ENCODE measurements around the gene PNPLA1.
A peak's percentile ranks its signal among the peaks of the same experiment; 100 is the strongest.

The PNPLA1 gene

GRCh38 chr6:36263390-36264000 is 6.4 kb upstream of the PNPLA1 start:
- no peak for DNase-seq (ENCODE audit: low read depth)
- no peak overlapping the region for H3K4me3 ChIP-seq (ENCODE audit: low read length)
- TF ChIP-seq, protein P1, sequence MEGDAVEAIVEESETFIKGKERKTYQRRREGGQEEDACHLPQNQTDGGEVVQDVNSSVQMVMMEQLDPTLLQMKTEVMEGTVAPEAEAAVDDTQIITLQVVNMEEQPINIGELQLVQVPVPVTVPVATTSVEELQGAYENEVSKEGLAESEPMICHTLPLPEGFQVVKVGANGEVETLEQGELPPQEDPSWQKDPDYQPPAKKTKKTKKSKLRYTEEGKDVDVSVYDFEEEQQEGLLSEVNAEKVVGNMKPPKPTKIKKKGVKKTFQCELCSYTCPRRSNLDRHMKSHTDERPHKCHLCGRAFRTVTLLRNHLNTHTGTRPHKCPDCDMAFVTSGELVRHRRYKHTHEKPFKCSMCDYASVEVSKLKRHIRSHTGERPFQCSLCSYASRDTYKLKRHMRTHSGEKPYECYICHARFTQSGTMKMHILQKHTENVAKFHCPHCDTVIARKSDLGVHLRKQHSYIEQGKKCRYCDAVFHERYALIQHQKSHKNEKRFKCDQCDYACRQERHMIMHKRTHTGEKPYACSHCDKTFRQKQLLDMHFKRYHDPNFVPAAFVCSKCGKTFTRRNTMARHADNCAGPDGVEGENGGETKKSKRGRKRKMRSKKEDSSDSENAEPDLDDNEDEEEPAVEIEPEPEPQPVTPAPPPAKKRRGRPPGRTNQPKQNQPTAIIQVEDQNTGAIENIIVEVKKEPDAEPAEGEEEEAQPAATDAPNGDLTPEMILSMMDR (IDR thresholded peaks at IDR 0.05; ENCODE audit: insufficient read depth, low read depth, low read length, missing control alignments) = no peak

- no peak for DNase-seq (ENCODE audit: low read depth)
- TF ChIP-seq, protein P1 (IDR thresholded peaks at IDR 0.05; ENCODE audit: insufficient read depth, low read depth, low read length, missing control alignments) = no peak
Measured at GRCh38 chr6:36265744-36266143, 4.1 kb upstream of the PNPLA1 start.

GRCh38 chr6:36266913-36267644 is 2.8 kb upstream of the PNPLA1 start:
- TF ChIP-seq, protein P1 (IDR thresholded peaks at IDR 0.05; ENCODE audit: insufficient read depth, low read depth, low read length, missing control alignments) = no peak
- no peak overlapping the region for H3K4me3 ChIP-seq (ENCODE audit: low read length)
- DNase-seq (ENCODE audit: low read depth) = peak; percentile 51

More at GRCh38 chr6:36265744-36266143, 4.1 kb upstream of the PNPLA1 start:
- H3K4me3 ChIP-seq (ENCODE audit: low read length) = no peak overlapping the region

DNA sequence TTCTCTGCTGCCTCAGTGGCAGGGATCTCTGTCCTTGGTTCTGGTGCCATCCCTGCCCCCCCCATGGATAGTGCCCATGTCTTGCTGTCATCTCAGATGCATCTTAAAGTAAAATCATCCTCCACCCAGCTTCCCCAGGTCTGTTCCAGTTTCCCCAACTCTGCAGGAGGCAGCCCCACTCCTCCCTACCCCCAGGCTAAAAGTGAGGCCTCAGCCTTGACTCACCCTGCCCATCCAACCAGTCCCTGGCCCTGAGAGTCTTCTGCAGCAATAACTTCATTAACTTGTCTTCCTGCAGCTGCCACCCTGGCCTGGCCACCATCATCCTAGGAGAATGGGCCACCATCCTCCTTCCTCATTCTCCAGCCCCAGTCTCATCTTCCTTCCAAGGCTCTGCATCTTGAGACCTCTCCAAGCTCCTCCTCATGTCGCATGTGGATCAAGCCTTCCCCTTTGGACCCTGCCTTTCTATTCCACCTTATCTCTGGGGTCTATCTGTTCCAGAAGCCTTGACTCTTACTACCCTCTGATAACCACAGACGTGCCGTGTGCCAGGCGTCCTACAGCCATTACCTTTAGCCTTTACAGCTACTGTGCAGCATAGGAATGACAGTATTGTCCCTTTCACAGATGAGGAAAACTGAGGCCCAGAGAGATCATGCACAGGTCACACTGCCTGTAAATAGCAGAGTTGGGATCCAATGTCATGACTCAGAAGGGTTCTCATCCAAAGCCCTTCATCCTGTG is 2.0 kb upstream of the PNPLA1 start:
- TF ChIP-seq, protein P1 (IDR thresholded peaks at IDR 0.05; ENCODE audit: insufficient read depth, low read depth, low read length, missing control alignments) = no peak
- DNase-seq (ENCODE audit: low read depth) = peak; percentile 83
- no peak overlapping the region for H3K4me3 ChIP-seq (ENCODE audit: low read length)

DNA sequence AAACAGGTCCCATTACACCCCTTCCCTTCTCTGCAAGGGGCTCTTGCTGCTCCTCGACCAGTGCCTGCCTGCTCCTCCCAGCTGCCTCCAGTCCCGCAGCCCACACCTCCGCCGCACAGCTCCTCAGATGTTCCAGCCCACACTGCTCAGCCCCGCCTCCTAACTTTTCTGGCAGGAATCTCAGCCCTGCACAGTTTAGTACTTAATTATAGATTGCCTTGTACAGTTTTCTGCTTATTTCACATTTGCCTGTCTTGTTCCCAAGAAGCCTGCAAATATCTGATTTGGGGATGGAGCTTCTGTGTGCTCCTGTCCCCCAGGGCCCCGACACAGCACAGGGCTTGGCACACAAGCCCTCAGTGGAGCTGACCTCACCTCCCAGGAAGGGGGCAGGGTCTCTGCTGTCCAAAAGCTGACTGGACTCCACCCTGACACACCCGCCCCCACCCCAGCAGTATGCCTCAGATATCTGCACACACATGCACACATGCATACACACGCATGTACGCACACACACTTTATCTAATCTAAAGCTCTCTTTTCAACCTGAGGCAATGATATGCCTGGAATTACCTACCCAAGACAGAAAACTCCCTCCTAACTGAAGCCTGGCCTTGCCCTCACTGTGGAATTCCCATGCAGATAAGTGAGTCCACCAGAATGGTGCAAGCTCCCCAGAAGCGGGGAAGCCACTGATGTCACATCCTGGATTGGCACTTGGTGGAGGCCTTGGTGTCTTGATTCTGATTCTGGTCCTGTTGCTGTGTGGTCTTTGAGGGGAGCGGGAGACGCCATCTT is 1.2 kb upstream of the PNPLA1 start:
- H3K4me3 ChIP-seq (ENCODE audit: low read length) = no peak overlapping the region
- TF ChIP-seq, protein P1 (IDR thresholded peaks at IDR 0.05; ENCODE audit: insufficient read depth, low read depth, low read length, missing control alignments) = no peak

DNA sequence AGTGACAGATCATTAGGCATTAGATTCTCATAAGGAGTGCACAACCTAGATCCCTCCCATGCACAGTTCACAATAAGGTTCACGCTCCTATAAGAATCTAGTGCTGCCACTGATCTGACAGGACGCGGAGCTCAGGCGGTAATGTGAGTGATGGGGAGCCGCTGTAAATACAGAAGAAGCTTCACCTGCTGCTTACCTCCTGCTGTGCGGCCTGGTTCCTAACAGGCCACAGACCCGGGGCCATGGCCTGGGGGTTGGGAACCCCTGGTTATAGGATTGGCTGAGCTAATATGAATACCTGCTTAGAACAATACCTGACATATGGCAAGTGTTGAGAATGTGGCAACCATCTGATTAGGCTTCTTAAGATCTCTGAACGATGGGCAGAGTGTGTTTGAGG is 2.4 kb downstream of the PNPLA1 start:
- no peak for DNase-seq (ENCODE audit: low read depth)
- no peak overlapping the region for H3K4me3 ChIP-seq (ENCODE audit: low read length)
- TF ChIP-seq, protein P1 (IDR thresholded peaks at IDR 0.05; ENCODE audit: insufficient read depth, low read depth, low read length, missing control alignments) = no peak

More for the DNA sequence above, 1.2 kb upstream of the PNPLA1 start:
- DNase-seq (ENCODE audit: low read depth) = peak; percentile 32
